SJSA1 (cell line): ENCODE data around the gene MUC15. TPM values are rescaled to one million over a fixed set of nuclear protein-coding genes. Genes with fewer than 3 reads are reported as not detected.

Source experiments
- DNase-seq, 2 experiments: peaks; one replicate each; pipeline ENCODE4 v3.0.0-alpha.2; 2015 to 2020; ENCODE audit warnings: low spot score in 2 of 2, low read depth in 1 of 2
- H3K27ac ChIP-seq: fragments of 250-450 bp; sonication (Bioruptor Pico); 2 replicates; pipeline ENCODE4 v1.5.1; 2020; ENCODE audit warnings: mild to moderate bottlenecking, moderate library complexity
- H3K27me3 ChIP-seq: fragments of 250-450 bp; sonication (Bioruptor Pico); replicated peaks from 2 replicates; pipeline ENCODE4 v1.5.1; 2020; ENCODE audit warnings: mild to moderate bottlenecking, moderate library complexity
- H3K36me3 ChIP-seq: fragments of 250-450 bp; sonication (Bioruptor Pico); 2 replicates; pipeline ENCODE4 v1.5.1; 2020; ENCODE audit warnings: mild to moderate bottlenecking
- H3K4me1 ChIP-seq: fragments of 250-450 bp; sonication (Bioruptor Pico); replicated peaks from 2 replicates; pipeline ENCODE4 v1.6.1; 2021; ENCODE audit warnings: mild to moderate bottlenecking
- H3K4me3 ChIP-seq: fragments of 250-450 bp; sonication (Bioruptor Pico); 2 replicates; pipeline ENCODE4 v1.5.1; 2020; ENCODE audit warnings: mild to moderate bottlenecking
- H3K9me3 ChIP-seq: fragments of 250-450 bp; sonication (Bioruptor Pico); replicated peaks from 2 replicates; pipeline ENCODE4 v1.5.1; 2020; ENCODE audit warnings: mild to moderate bottlenecking
- total RNA-seq: library from RNA; depleted of rRNA; stranded (reverse); fragments of >200 nt; shearing (Covaris generic); gene quantifications from 2 replicates; pipeline ENCODE4 v1.2.3, GENCODE V29; 2014

Gene MUC15
- total RNA-seq, 1 experiment from 2014 or later, result not detected

DNA sequence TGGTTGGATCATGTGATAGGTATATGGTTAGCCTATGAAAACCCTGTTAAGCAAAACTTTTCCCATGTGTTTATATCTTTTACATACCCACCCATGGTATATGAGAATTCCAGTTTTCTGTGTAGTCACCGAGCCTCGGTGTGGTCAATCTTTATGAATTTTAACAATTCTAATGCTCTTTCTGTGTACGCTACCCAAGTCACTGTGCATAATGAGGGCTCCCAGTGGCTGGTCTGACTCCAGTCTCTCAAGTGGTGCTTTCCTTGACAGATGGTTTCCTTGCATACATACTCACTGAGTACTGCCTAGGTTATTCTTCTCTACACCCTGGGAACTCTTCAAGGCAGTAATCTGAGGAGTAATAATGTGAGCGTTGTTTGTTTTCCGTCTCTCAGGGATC, 17.6 kb downstream of the MUC15 start:
- Histone ChIP-seq H3K9me3 (no peaks in the 10 kb centered on the region), H3K27ac (no peak overlapping the region), H3K36me3 (no peaks in the 10 kb centered on the region), H3K4me3 (no peak overlapping the region), H3K4me1 (no peaks in the 10 kb centered on the region), H3K27me3 (no peaks in the 10 kb centered on the region; the same call in 1 of the 2 replicates)
- DNase-seq, result no peak

DNA sequence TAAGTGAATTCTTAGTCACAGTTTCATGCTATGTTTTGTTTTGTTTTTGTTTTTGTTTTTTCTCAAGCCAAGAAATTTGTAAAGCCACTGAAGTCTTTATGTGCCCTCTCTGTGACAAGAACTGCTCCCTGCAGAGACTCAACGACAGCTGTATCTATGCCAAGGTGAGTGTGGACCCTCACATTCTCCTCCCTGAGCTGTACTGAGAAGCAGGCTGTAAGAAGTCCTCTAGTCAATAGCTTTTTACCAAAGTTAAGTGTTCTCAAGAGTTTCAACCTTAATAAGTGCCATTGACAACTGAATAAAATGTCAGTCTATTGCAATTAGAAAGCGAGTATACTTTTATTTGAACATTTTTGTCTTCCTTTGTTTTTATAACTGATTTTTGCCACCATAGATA, 18.9 kb downstream of the MUC15 start:
- Histone ChIP-seq H3K27ac (no peak overlapping the region), H3K9me3 (no peaks in the 10 kb centered on the region), H3K36me3 (no peaks in the 10 kb centered on the region), H3K4me1 (no peaks in the 10 kb centered on the region), H3K4me3 (no peak overlapping the region), H3K27me3 (no peaks in the 10 kb centered on the region)
- DNase-seq, result no peak

DNA sequence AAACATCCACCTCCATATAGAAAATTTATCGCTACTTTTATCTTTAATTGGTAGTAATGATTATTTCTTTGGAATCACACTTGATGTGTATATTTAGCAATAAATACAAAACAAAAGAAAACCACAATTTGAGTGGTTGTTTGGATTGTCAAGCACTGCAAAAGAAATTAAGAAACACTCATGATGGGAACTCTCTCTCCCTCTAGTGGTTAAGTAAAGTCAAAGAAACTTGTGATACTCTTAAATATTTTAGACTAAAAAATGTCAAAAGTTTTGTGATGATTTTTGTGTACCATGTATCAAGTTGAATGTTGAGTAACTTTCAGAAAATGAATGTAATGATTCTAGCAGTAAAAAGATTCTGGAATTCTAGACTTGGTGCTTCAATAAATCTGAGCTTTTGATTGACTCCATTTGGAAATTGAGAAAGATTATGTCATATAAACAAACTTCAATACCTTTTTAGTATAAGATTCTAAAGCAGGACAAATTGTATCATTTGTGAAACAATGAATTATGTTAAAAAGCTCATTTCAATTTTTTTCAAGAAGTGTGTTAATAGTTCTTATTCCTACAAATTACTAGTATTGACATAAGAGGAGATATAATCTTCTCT, 20.8 kb downstream of the MUC15 start:
- Histone ChIP-seq H3K9me3 (no peaks in the 10 kb centered on the region), H3K4me3 (no peak overlapping the region)
- DNase-seq, result peak in 1 of 2 experiments; percentile 4

DNA sequence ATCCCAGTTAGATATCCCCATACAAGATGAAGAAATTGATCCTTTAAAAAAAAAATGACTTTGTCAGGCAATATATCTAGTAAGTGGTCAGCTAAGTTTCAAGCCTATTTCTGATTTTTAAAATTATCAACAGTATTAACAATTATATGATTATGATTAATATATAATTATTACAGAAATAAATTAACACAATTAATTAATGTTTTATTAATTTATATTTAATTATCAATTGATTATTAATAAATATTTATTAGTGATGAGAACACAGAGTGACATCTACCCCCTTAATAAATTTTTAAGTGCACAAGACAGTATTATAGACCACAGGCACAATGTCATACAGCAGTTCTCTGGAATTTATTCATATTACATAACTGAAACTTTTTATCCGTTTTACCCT, 22.0 kb downstream of the MUC15 start:
- no peaks in the 10 kb centered on the region for H3K9me3 ChIP-seq
- no peak overlapping the region for H3K27ac ChIP-seq
- H3K27me3 ChIP-seq, result no peaks in the 10 kb centered on the region
- no peak for DNase-seq
- H3K4me1 ChIP-seq, result no peaks in the 10 kb centered on the region
- no peaks in the 10 kb centered on the region for H3K36me3 ChIP-seq
- no peak overlapping the region for H3K4me3 ChIP-seq

More for the DNA sequence above, 20.8 kb downstream of the MUC15 start:
- no peaks in the 10 kb centered on the region for H3K27me3 ChIP-seq
- H3K36me3 ChIP-seq, result no peaks in the 10 kb centered on the region
- no peak overlapping the region for H3K27ac ChIP-seq
- H3K4me1 ChIP-seq, result no peaks in the 10 kb centered on the region

DNA sequence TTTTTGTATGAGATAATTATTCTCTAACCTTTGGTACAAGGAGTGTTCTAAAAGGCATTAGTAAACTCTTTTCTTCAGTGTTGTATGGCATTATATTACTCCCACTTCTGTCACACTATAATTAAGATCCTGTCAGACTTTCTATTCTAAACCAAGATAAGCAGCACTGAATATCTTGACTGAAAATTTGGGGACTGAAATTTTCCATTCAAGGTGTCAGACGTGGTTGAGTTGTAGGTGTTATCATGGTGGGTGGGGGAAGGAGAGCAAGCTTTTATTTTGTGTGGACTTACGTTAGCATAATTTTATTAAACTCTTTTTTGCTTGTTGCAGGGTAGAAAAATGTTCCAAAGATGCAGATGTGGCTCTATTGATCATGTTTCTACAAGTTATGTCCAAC, 22.9 kb downstream of the MUC15 start:
- no peaks in the 10 kb centered on the region for H3K9me3 ChIP-seq
- H3K27ac ChIP-seq, result no peak overlapping the region
- H3K4me3 ChIP-seq, result no peak overlapping the region
- no peaks in the 10 kb centered on the region for H3K36me3 ChIP-seq
- H3K4me1 ChIP-seq, result no peaks in the 10 kb centered on the region
- no peak for DNase-seq
- H3K27me3 ChIP-seq, result no peaks in the 10 kb centered on the region

DNA sequence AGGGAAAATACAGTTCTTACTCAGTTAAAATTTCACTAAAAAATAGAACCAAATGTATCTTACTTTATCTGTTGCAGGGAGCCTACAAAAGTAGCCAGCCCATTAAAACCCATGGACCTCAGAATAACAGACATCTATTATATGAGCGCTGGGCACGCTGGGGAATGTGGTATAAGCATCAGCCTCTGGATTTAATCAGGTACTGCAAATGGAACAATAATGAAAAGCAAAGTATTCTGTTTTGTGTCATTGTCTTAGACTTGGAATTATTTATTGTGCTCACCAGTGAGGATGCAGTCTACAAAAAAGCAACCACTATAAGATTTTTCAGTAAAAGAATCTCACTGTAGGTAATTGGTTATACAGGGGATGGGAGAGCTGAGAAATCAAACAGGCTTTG, 30.2 kb downstream of the MUC15 start:
- DNase-seq, result no peak
- Histone ChIP-seq H3K27ac (no peak overlapping the region), H3K36me3 (no peaks in the 10 kb centered on the region), H3K27me3 (no peaks in the 10 kb centered on the region), H3K9me3 (no peaks in the 10 kb centered on the region), H3K4me1 (no peaks in the 10 kb centered on the region), H3K4me3 (no peak overlapping the region)

DNA sequence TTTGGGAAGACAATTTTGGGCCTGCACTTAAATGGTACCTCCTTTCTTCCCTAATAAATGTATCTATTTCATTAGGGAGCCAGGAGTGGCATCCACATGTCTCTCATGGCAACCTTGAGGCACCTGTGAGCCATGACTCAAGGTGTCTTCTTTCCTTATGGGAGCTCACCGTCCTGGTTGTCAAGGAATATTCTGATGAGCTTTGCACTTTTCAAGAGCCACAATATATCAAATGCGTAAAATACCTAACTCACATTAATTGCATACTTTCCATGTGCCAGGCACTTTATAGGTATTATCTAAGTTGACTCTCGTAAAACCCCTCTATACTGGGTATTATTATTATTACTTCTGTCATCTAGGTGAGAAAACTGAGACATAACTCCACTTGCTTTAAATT, 32.5 kb downstream of the MUC15 start:
- no peak for DNase-seq
- H3K36me3 ChIP-seq, result no peaks in the 10 kb centered on the region
- no peak overlapping the region for H3K27ac ChIP-seq

DNA sequence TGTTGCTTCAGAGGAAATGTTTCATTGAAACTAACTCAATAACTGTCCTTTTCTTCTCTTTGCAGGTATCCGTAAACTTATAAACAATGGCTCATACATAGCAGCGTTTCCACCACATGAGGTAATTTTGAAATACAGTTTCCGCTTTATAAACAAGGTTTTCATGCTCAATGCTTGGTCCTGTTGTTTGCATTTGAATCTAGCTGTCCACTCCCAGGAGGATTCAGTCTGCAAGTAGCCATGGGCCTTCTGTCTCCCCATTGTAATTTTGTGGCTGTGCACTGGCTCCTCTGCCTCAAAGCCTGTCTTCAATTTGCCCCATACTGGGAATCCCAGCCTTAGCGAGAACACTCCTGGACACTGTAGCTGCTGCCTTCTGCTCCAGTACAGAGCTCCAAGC, 34.7 kb downstream of the MUC15 start:
- no peaks in the 10 kb centered on the region; the same call in 1 of the 2 replicates for H3K27me3 ChIP-seq
- H3K9me3 ChIP-seq, result no peaks in the 10 kb centered on the region
- no peak overlapping the region for H3K4me3 ChIP-seq

More for the DNA sequence above, 32.5 kb downstream of the MUC15 start:
- Histone ChIP-seq H3K4me3 (no peak overlapping the region), H3K27me3 (no peaks in the 10 kb centered on the region), H3K4me1 (no peaks in the 10 kb centered on the region), H3K9me3 (no peaks in the 10 kb centered on the region)

DNA sequence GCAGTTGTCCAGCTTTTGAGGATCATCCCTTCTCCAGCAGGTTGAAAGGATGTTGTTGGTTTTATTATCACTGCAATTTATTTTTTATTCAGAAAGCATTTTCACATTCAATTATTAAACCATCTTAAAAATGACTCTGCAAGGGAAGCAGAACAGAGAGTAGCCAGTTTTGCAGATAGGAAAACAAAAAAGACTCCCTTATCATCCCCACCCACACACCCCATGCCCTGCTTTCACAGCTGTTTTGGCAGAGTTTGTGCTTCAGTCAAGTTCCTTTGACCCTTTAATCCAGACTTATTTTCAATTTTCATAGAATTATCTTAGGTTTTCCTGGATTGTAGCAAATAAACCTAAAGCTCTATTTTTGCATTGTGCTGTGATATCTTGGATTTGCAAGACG, 44.4 kb downstream of the MUC15 start:
- Histone ChIP-seq H3K27me3 (no peaks in the 10 kb centered on the region), H3K4me1 (no peaks in the 10 kb centered on the region), H3K9me3 (no peaks in the 10 kb centered on the region; the same call in 1 of the 2 replicates), H3K36me3 (no peaks in the 10 kb centered on the region), H3K27ac (no peak overlapping the region), H3K4me3 (no peak overlapping the region)
- DNase-seq, result no peak

More for the DNA sequence above, 34.7 kb downstream of the MUC15 start:
- no peaks in the 10 kb centered on the region for H3K4me1 ChIP-seq
- no peak for DNase-seq
- no peaks in the 10 kb centered on the region for H3K36me3 ChIP-seq
- H3K27ac ChIP-seq, result no peak overlapping the region

DNA sequence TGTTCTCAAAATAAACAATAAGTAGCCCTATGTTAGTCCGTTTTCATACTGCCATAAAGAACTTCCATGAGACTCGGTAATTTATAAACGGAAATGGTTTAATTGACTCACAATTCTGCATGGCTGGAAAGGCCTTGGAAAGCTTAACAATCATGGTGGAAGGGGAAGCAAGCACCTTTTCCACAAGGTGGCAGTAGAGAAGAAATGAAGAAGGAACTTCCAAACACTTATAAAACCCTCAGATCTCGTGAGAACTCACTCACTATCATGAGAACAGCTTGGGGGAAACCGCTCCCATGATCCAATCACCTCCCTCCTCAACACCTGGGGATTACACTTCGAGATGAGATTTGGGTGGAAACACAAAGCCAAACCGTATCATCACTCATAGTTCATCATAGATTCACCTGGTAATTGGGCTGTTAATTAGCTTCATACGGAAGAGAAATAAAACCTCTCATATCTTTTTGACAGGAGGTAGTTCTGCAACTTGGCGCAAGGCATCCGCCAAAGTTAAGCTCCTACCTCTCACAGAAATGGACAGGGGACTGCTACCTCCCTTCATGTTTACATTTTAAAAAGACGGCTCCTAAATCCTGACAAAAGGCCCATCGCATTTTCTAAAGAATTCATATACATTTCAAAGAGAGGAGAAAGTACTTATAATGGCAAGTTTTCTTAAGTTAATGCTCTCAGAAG, 49.0 kb downstream of the MUC15 start:
- H3K9me3 ChIP-seq, result no peaks in the 10 kb centered on the region; the same call in 1 of the 2 replicates
- no peaks in the 10 kb centered on the region for H3K4me1 ChIP-seq
- H3K27me3 ChIP-seq, result no peaks in the 10 kb centered on the region
- no peak overlapping the region for H3K4me3 ChIP-seq
- H3K36me3 ChIP-seq, result no peaks in the 10 kb centered on the region
- no peak for DNase-seq
- H3K27ac ChIP-seq, result no peak overlapping the region

DNA sequence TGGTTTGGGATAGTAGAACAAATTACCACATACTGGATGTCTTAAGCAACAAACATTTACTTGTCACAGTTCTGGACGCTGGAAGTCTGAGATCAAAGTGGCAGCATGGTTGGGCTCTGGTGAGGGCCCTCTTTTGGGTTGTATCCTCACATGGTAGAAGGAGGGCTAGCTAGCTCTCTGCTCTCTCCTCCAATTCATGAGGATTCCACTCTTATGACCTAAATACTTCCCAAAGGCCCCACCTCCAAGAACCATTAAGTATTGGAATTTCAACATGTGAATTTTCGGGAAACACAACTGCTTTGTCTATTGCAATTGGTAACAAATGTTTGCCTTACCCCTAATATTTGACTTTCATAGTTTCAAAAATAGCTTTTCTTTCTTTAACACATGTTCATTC, 52.6 kb downstream of the MUC15 start:
- H3K9me3 ChIP-seq, result no peaks in the 10 kb centered on the region; the same call in 1 of the 2 replicates
- H3K36me3 ChIP-seq, result no peaks in the 10 kb centered on the region
- H3K27me3 ChIP-seq, result no peaks in the 10 kb centered on the region
- DNase-seq, result no peak
- no peak overlapping the region for H3K4me3 ChIP-seq
- no peaks in the 10 kb centered on the region for H3K4me1 ChIP-seq
- no peak overlapping the region for H3K27ac ChIP-seq

DNA sequence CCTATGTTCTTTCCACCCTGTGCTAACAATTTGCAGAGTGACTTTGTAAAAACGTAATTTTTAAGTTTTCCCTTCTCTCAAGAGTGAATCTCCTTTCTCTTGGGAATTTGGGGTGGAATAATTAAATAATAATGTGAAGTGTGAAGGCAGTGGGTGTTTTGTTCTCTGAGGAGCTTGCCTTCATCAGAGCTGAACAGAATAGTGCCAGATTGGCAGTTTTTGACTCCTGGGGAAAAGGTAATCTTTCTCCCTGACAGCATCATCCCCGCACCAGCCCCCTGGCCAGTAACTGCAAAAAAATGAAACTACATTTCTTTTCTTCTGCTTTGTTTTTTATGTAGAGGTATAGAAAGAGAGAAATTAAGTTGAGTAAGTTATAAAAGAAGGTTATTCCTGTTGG, 59.9 kb downstream of the MUC15 start:
- H3K4me3 ChIP-seq, result no peak overlapping the region
- no peaks in the 10 kb centered on the region for H3K4me1 ChIP-seq
- no peaks in the 10 kb centered on the region for H3K9me3 ChIP-seq
- no peak for DNase-seq
- 0 out of 2 replicates have a peak, but pooled peaks cover 3% of the 10 kb centered on the region for H3K27me3 ChIP-seq
- H3K36me3 ChIP-seq, result no peaks in the 10 kb centered on the region
- H3K27ac ChIP-seq, result no peak overlapping the region

DNA sequence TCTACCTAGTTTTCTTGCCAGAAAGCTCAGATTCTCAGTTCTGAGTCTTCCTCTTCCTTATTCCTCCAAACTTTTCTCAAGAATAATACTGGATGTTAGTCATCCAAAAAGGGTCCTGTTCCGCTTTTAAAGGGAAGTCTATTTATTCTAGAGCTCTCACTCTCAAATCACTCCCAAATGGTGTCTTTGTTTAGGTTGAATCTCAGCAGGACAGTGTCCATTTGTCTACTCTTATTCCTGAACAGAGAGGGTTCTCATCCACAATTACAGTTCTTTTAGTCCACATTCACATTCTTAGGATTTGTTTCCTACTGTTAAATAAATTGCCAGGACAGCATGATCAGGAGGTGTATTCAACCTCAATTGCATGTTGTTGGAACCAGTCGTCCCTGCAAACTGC, 61.3 kb downstream of the MUC15 start:
- H3K27ac ChIP-seq, result no peak overlapping the region
- no peak overlapping the region for H3K4me3 ChIP-seq
- H3K4me1 ChIP-seq, result no peaks in the 10 kb centered on the region
- no peaks in the 10 kb centered on the region for H3K9me3 ChIP-seq
- DNase-seq, result no peak
- H3K27me3 ChIP-seq, result 0 out of 2 replicates have a peak, but pooled peaks cover 3% of the 10 kb centered on the region
- no peaks in the 10 kb centered on the region for H3K36me3 ChIP-seq

DNA sequence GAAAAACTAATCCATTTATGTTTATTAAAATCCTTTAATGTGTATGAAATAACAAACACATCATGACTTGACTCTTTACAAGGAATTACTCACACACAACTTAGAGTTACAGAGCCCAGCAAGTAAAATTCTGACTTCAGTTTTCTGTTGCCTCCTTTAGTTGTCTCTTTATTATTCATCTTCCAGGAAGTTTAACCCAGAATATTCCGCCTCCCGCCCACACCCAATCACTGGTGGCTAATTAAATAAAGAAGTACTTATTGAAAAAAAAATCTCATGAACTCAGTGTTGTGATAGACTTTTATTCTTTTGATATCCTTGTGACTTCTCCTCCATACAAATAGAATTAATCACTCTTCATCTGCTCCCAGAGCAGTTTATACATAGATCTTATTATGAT, 61.9 kb downstream of the MUC15 start:
- no peaks in the 10 kb centered on the region for H3K4me1 ChIP-seq
- 0 out of 2 replicates have a peak, but pooled peaks cover 3% of the 10 kb centered on the region for H3K27me3 ChIP-seq
- no peak overlapping the region for H3K27ac ChIP-seq
- no peak overlapping the region for H3K4me3 ChIP-seq
- H3K36me3 ChIP-seq, result no peaks in the 10 kb centered on the region
- DNase-seq, result no peak
- H3K9me3 ChIP-seq, result no peaks in the 10 kb centered on the region
